NOMO-1 (cell line): ENCODE results near the gene HIVEP1.

ENCODE experiments used
- DNase-seq, 2 experiments: peaks; one replicate each; lab custom pipeline; 2025; ENCODE audit not compliant: unreplicated experiment in 2 of 2; lab: John Stamatoyannopoulos, UW

Gene HIVEP1

GRCh38 chr6:12012038-12012557 lies at the start of gene HIVEP1:
Gene HIVEP1 (plus strand): TSS chr6:12012312. CDS start chr6:12015629, 3,317 bp downstream.
- peak in 1 of 2 experiments; percentile 25 for DNase-seq

GRCh38 chr6:11963756-11964500 lies 48.2 kb upstream of the HIVEP1 start:
- no peak for DNase-seq

GRCh38 chr6:11964729-11965335 lies 47.3 kb upstream of the HIVEP1 start:
- DNase-seq = peak in 1 of 2 experiments; percentile 21

- DNase-seq = no peak
Observed at GRCh38 chr6:11965499-11965898, 46.6 kb upstream of the HIVEP1 start.

GRCh38 chr6:11968241-11968806 lies 43.8 kb upstream of the HIVEP1 start:
- no peak for DNase-seq

- DNase-seq = no peak
Observed at GRCh38 chr6:11969092-11969491, 43.0 kb upstream of the HIVEP1 start.

GRCh38 chr6:11970114-11970513 lies 42.0 kb upstream of the HIVEP1 start:
- no peak for DNase-seq

GRCh38 chr6:11971154-11971553 lies 41.0 kb upstream of the HIVEP1 start:
- no peak for DNase-seq

- no peak for DNase-seq
Observed at GRCh38 chr6:11972270-11972669, 39.8 kb upstream of the HIVEP1 start.

- DNase-seq = no peak
Observed at GRCh38 chr6:11972806-11973205, 39.3 kb upstream of the HIVEP1 start.

GRCh38 chr6:11973238-11973637 lies 38.9 kb upstream of the HIVEP1 start:
- DNase-seq = no peak

GRCh38 chr6:11974089-11974488 lies 38.0 kb upstream of the HIVEP1 start:
- no peak for DNase-seq

GRCh38 chr6:11975353-11975977 lies 36.6 kb upstream of the HIVEP1 start:
- peak; percentile 83 to 95 for DNase-seq

- DNase-seq = peak in 1 of 2 experiments; percentile 16
Observed at GRCh38 chr6:11976489-11976888, 35.6 kb upstream of the HIVEP1 start.

- no peak for DNase-seq
Observed at GRCh38 chr6:11977193-11977592, 34.9 kb upstream of the HIVEP1 start.

- no peak for DNase-seq
Observed at GRCh38 chr6:11977738-11978137, 34.4 kb upstream of the HIVEP1 start.

- peak in 1 of 2 experiments; percentile 46 for DNase-seq
Observed at GRCh38 chr6:11978169-11978987, 33.7 kb upstream of the HIVEP1 start.

- DNase-seq = no peak
Observed at GRCh38 chr6:11979866-11980265, 32.2 kb upstream of the HIVEP1 start.

- no peak for DNase-seq
Observed at GRCh38 chr6:11983306-11983705, 28.8 kb upstream of the HIVEP1 start.

GRCh38 chr6:11987386-11987785 lies 24.7 kb upstream of the HIVEP1 start:
- no peak for DNase-seq
